ENCODE data around the gene SMS.

The SMS gene

GRCh38 chrX:21956783-21957182, 16.3 kb downstream of the SMS start:
- Histone ChIP-seq H3K4me3 (IDR thresholded peaks at IDR 0.05; ENCODE audit: insufficient read depth, low read depth, low read length) (no peak overlapping the region), H3K27me3 (ENCODE audit: insufficient read depth, low read depth) (no peaks in the 10 kb centered on the region), H3K9ac (no peak overlapping the region), H3K36me3 (ENCODE audit: insufficient read depth) (no peaks in the 10 kb centered on the region), H3K4me2 (no peak overlapping the region), H3K4me1 (ENCODE audit: low read depth, poor library complexity, severe bottlenecking) (no peaks in the 10 kb centered on the region), H4K20me1 (ENCODE audit: insufficient read depth) (no peaks in the 10 kb centered on the region), H2AFZ (ENCODE audit: low read depth) (no peak overlapping the region), H3K79me2 (ENCODE audit: insufficient read depth, low read depth) (peaks cover 69% of the 10 kb centered on the region), H3K27ac (no peak overlapping the region)
- no peak for TF ChIP-seq CTCF (conservative IDR thresholded peaks at IDR 0.05; ENCODE audit: low read depth, low read length)

- Histone ChIP-seq H2AFZ (ENCODE audit: low read depth) (no peak overlapping the region), H3K27me3 (ENCODE audit: insufficient read depth, low read depth) (no peaks in the 10 kb centered on the region), H3K4me2 (no peak overlapping the region), H3K79me2 (ENCODE audit: insufficient read depth, low read depth) (peaks cover 68% of the 10 kb centered on the region), H3K4me3 (IDR thresholded peaks at IDR 0.05; ENCODE audit: insufficient read depth, low read depth, low read length) (no peak overlapping the region), H4K20me1 (ENCODE audit: insufficient read depth) (no peaks in the 10 kb centered on the region), H3K9ac (no peak overlapping the region), H3K27ac (no peak overlapping the region), H3K4me1 (ENCODE audit: low read depth, poor library complexity, severe bottlenecking) (no peaks in the 10 kb centered on the region), H3K36me3 (ENCODE audit: insufficient read depth) (no peaks in the 10 kb centered on the region)
- TF ChIP-seq CTCF (conservative IDR thresholded peaks at IDR 0.05; ENCODE audit: low read depth, low read length), result no peak
Measured at GRCh38 chrX:21958187-21958586, 17.7 kb downstream of the SMS start.

- H3K27me3 ChIP-seq (ENCODE audit: insufficient read depth, low read depth), result no peaks in the 10 kb centered on the region
- H3K4me3 ChIP-seq (IDR thresholded peaks at IDR 0.05; ENCODE audit: insufficient read depth, low read depth, low read length), result no peak overlapping the region
- H3K9ac ChIP-seq, result no peak overlapping the region
- no peak overlapping the region for H3K27ac ChIP-seq
- H3K79me2 ChIP-seq (ENCODE audit: insufficient read depth, low read depth), result peaks cover 66% of the 10 kb centered on the region
- no peak overlapping the region for H3K4me2 ChIP-seq
- no peaks in the 10 kb centered on the region for H4K20me1 ChIP-seq (ENCODE audit: insufficient read depth)
- H2AFZ ChIP-seq (ENCODE audit: low read depth), result no peak overlapping the region
- no peaks in the 10 kb centered on the region for H3K36me3 ChIP-seq (ENCODE audit: insufficient read depth)
- no peak for TF ChIP-seq CTCF (conservative IDR thresholded peaks at IDR 0.05; ENCODE audit: low read depth, low read length)
- H3K4me1 ChIP-seq (ENCODE audit: low read depth, poor library complexity, severe bottlenecking), result peaks cover 4% of the 10 kb centered on the region
Measured at GRCh38 chrX:21958916-21959315, 18.4 kb downstream of the SMS start.

GRCh38 chrX:21959362-21960051, 19.0 kb downstream of the SMS start:
- Histone ChIP-seq H3K36me3 (ENCODE audit: insufficient read depth) (no peaks in the 10 kb centered on the region), H3K9ac (no peak overlapping the region), H2AFZ (ENCODE audit: low read depth) (no peak overlapping the region), H3K4me2 (no peak overlapping the region), H4K20me1 (ENCODE audit: insufficient read depth) (no peaks in the 10 kb centered on the region), H3K4me1 (ENCODE audit: low read depth, poor library complexity, severe bottlenecking) (peaks cover 4% of the 10 kb centered on the region), H3K27ac (no peak overlapping the region), H3K79me2 (ENCODE audit: insufficient read depth, low read depth) (peaks cover 66% of the 10 kb centered on the region), H3K4me3 (IDR thresholded peaks at IDR 0.05; ENCODE audit: insufficient read depth, low read depth, low read length) (no peak overlapping the region), H3K27me3 (ENCODE audit: insufficient read depth, low read depth) (no peaks in the 10 kb centered on the region)
- no peak for TF ChIP-seq CTCF (conservative IDR thresholded peaks at IDR 0.05; ENCODE audit: low read depth, low read length)
